VCaP (cell line): ENCODE results near the gene CELA3B.
A peak's percentile ranks its signal among the peaks of the same experiment; 100 is the strongest.
"Not testable (repeated sequence)": the region's sequence is repeated elsewhere in the genome, so short reads cannot be mapped to it uniquely, and the experiment has no call there.

Experiments
- H3K27ac ChIP-seq: fragments of 450-650 bp; 2 replicates; pipeline ENCODE4 v1.5.1; 2017
- CTCF ChIP-seq: fragments of 450-650 bp; conservative IDR thresholded peaks from 2 replicates; pipeline ENCODE4 v1.5.1; 2017; ENCODE audit warnings: mild to moderate bottlenecking, moderate library complexity

CELA3B gene

GRCh38 chr1:21961337-21961736 lies 15.5 kb upstream of the CELA3B start:
- TF ChIP-seq CTCF: no peak
- H3K27ac ChIP-seq: peak overlapping the region; percentile 25; the same call in 1 of the 2 replicates

DNA sequence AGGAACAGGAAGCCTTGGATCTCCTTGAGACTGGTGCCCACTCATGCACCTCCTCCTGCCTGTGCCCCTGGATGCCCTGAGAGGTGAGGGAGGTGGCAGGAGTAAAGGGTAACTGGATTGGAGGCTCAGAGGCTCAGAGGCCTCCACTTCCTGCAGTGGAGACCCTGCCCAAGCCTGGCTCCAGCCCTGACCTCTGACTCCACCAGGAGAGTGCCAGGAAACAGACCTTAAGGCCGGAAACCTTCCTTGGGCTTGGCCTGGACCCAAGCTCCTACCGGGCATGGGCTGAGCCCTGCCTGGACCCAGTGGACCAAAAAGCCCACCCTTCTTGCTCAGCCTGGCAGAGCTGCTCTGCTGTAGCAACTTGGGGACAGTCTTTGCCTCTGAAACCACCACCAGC lies 15.0 kb upstream of the CELA3B start:
- peak overlapping the region; percentile 25; the same call in 1 of the 2 replicates for H3K27ac ChIP-seq
- TF ChIP-seq CTCF: no peak

DNA sequence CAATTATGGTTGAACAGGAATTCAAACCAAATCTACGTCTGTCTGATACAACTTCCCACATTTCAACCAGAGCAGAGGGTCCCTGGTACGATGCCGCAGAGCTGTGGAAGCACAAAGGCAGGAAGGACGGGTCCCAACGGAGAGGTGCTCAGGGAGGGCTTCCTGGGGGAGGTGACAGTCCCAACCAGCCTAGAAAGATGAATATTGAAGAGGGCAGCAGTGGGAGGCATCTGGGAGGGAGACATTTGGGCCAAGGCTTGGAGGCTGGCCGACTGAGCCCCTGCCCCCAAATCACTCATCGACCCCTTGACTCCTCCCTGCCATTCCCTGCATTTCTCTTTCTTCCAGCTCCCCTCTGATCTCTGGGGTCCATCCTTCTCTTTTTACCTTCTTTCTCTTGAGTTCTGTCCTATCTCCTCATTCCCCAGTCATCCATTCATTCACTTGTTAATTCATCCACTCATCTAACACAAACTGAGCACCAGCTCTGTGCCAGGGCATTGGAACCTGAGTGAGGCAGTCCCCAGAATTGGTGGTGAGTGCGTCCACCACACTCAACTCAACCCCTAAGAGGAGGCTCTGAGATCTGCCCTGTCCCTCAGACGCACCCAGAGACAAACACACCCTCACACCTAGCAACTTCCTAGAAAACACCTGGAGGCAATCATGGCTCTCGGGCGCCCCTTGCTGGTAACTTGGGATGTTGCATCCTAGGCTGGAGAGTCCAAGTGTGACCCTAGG lies 13.2 kb upstream of the CELA3B start:
- peak; percentile 87 for TF ChIP-seq CTCF
- H3K27ac ChIP-seq: peak overlapping the region; percentile 42; the same call in 1 of the 2 replicates

DNA sequence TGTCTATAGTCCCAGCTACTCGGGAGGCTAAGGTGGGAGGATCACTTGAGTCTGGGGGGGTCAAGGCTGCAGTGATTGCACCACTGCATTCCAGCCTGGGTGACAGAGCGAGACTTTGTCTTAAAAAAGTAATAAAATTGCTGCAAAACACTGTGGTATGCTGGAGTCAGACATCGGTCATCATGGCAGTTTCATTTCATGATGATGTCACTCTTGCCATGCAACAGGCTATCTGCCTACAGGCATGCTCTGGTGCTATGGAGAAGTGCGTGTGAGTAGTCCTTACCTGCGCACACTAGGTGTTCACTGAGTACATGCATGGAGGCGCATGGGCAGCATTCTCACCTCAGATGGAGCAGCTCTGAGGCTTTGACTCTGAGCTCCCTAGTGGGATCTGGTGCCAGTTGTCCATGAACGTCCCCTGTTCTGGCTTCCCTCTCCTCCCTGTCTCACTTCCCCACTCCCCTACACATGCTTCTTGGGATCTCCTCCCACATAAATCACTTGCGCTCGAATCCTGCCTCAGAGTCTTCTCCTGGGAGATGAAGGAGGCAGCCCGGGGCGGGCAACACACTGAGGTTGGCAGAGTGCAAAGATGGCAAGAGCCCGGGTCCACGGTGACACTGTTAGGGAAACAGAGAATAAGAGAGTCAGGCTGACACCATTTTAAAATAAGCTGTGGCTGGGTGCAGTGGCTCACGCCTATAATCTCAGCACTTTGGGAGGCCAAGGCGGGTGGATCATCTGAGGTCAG lies 10.4 kb upstream of the CELA3B start:
- no peak for TF ChIP-seq CTCF
- H3K27ac ChIP-seq: peak overlapping the region; percentile 42; the same call in 1 of the 2 replicates

GRCh38 chr1:21967216-21967615 lies 9.6 kb upstream of the CELA3B start:
- peak overlapping the region; percentile 42; the same call in 1 of the 2 replicates for H3K27ac ChIP-seq

DNA sequence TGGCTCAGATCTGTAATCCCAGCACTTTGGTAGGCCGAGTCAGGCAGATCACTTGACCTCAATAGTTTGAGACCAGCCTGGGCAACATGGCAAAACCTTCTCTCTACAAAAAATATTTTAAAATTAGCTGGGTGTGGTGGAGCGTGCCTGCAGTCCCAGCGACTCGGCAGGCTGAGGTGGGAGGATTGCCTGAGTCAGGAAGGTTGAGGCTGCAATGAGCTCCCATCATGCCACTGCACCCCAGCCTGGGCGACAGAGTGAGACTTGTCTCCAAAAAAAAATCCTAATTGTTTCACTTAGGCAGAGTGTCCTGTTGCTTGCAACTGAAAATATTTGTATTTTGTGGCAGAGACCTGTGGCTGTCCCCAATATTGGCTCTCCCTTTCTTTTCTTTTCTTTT lies 7.8 kb upstream of the CELA3B start:
- peak overlapping the region; percentile 92 for H3K27ac ChIP-seq

- H3K27ac ChIP-seq: peak overlapping the region; percentile 92
Observed at GRCh38 chr1:21970523-21970922, 6.3 kb upstream of the CELA3B start.

DNA sequence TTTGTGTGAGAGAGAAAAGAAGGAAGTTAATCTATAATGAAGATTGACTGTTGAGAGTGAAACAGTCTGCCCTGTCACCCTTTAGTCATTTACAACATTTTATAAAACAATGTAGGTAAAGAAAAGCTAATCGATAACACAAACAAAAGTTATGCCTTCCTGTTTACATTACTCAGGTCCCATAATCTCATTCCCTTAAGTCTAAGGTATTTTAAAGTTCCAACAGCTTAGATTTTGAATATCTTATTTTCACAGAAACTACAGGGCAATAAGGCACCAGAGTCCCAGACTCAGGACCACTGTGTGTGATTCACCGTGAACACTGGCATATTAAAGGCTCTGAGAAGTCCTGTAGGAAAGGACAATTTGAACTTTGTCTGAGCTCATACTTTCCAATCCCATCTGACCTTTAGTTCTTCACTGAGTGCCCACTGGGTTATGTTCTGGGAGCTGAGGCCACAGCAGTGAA lies 3.8 kb upstream of the CELA3B start:
- peak overlapping the region; percentile 92 for H3K27ac ChIP-seq

DNA sequence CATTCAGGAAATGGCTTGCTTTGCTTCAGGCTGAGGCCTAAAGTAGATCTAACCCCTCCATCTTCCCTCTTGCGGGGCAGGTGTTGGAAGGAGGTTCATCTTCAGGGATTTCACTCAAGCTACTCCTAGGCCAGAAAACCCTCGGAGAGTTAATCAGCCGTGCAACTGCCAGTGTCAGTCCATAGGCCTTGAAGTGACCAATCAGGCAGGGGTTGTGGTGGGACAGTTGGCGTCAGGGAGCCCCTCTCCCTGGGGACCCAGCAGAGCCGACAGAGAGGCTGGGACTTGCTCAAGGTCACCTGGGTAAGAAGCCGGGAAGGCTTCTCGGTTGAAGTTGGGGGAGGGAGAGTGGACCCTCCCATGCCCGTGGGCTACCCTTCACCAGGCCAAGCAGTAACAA lies 2.9 kb upstream of the CELA3B start:
- peak overlapping the region; percentile 92 for H3K27ac ChIP-seq

GRCh38 chr1:21974699-21975098 lies 2.1 kb upstream of the CELA3B start:
- H3K27ac ChIP-seq: peak overlapping the region; percentile 92; the same call in 1 of the 2 replicates

- peak overlapping the region; percentile 61; the same call in 1 of the 2 replicates for H3K27ac ChIP-seq
Observed at GRCh38 chr1:21975296-21975695, 1.5 kb upstream of the CELA3B start.

- H3K27ac ChIP-seq: not testable (repeated sequence)
Observed at GRCh38 chr1:21978209-21978608, 1.4 kb downstream of the CELA3B start.

- H3K27ac ChIP-seq: not testable (repeated sequence)
Observed at GRCh38 chr1:21980515-21981220, 3.8 kb downstream of the CELA3B start.

- H3K27ac ChIP-seq: peak overlapping the region; percentile 18; the same call in 1 of the 2 replicates
Observed at GRCh38 chr1:21981253-21981652, 4.4 kb downstream of the CELA3B start.
